DOHH2 (cell line): ENCODE results near the gene CCNB1IP1.
"Not testable (repeated sequence)": the region's sequence is repeated elsewhere in the genome, so short reads cannot be mapped to it uniquely, and the experiment has no call there.

Experiments
- H3F3A ChIP-seq: fragments of 200-600 bp; sonication (generic), shearing (Covaris generic); 2 replicates; pipeline ENCODE4 v1.6.0; 2016; ENCODE audit warnings: antibody characterized with exemption, mild to moderate bottlenecking; ENCODE audit not compliant: control insufficient read depth, insufficient read depth
- H3K27ac ChIP-seq: fragments of 200-600 bp; sonication (generic); 2 replicates; pipeline ENCODE4 v1.5.1; 2014; ENCODE audit warnings: low read depth, mild to moderate bottlenecking, low read length, moderate library complexity
- H3K27me3 ChIP-seq: fragments of 200-600 bp; sonication (generic); 2 replicates; pipeline ENCODE4 v1.6.1; 2014; ENCODE audit warnings: mild to moderate bottlenecking, low read length, mixed read lengths; ENCODE audit not compliant: control insufficient read depth
- H3K36me3 ChIP-seq: fragments of 200-600 bp; sonication (generic); 2 replicates; pipeline ENCODE4 v1.6.1; 2014; ENCODE audit warnings: mild to moderate bottlenecking, low read length, moderate library complexity, mixed read lengths; ENCODE audit not compliant: control insufficient read depth
- H3K4me1 ChIP-seq: fragments of 200-600 bp; sonication (generic); 2 replicates; pipeline ENCODE4 v1.6.1; 2014; ENCODE audit warnings: mild to moderate bottlenecking, low read length, mixed read lengths; ENCODE audit not compliant: control insufficient read depth
- H3K4me2 ChIP-seq: fragments of 200-600 bp; sonication (generic); 2 replicates; pipeline ENCODE4 v1.6.0; 2014; ENCODE audit warnings: mild to moderate bottlenecking, low read length, moderate library complexity
- H3K4me3 ChIP-seq: fragments of 200-600 bp; sonication (generic); 2 replicates; pipeline ENCODE4 v1.5.1; 2014; ENCODE audit warnings: mild to moderate bottlenecking, low read length, mixed read lengths
- H3K79me2 ChIP-seq: fragments of 200-600 bp; sonication (generic); 2 replicates; pipeline ENCODE4 v1.6.1; 2014; ENCODE audit warnings: mild to moderate bottlenecking, low read length, mixed read lengths; ENCODE audit not compliant: control insufficient read depth
- H3K9me2 ChIP-seq: fragments of 200-600 bp; sonication (generic); replicated peaks from 2 replicates; pipeline ENCODE4 v1.6.1; 2014; ENCODE audit warnings: mild to moderate bottlenecking, low read length, mixed read lengths; ENCODE audit not compliant: control insufficient read depth
- H3K9me3 ChIP-seq: fragments of 200-600 bp; sonication (generic); 2 replicates; pipeline ENCODE4 v1.6.1; 2014; ENCODE audit warnings: antibody characterized with exemption, low read length, mixed read lengths; ENCODE audit not compliant: control insufficient read depth, insufficient read depth
- H4K20me1 ChIP-seq: fragments of 200-600 bp; sonication (generic); 2 replicates; pipeline ENCODE4 v1.6.0; 2014; ENCODE audit warnings: low read depth, mild to moderate bottlenecking, antibody characterized with exemption, low read length, moderate library complexity; ENCODE audit not compliant: control insufficient read depth, insufficient read depth
- EZH2phosphoT487 ChIP-seq: fragments of 200-600 bp; sonication (generic); IDR thresholded peaks from 2 replicates; pipeline ENCODE4 v1.6.1; 2017; ENCODE audit warnings: borderline replicate concordance, mild to moderate bottlenecking, antibody characterized with exemption, low read length, moderate library complexity, mixed read lengths
- TF ChIP-seq, protein P1 (sequence below): fragments of 200-600 bp; sonication (generic); IDR thresholded peaks from one replicate; pipeline ENCODE4 v1.5.1; 2014; ENCODE audit warnings: antibody characterized with exemption, mild to moderate bottlenecking, low read depth, low read length; ENCODE audit not compliant: poor library complexity, severe bottlenecking

CCNB1IP1 gene

DNA sequence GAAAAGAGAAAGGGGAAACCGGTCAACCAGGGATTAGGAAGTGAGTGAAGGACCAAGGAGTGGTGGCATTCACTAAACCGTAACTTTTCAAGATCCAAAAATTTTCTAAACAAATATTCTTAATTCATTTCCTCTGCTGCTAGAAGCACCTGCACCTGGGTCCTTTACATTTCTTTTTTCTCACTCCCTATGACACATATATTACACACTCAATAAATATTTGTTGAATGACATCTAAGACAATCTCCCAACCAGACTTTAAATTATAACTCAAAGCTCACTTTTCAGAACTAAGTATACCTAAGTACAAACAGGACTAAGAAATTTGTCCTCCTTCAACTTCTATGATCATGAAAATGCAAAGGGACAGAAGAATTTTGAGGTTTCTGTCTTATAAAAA, 38.4 kb downstream of the CCNB1IP1 start:
- H3K27me3 ChIP-seq = no peaks in the 10 kb centered on the region
- no peak overlapping the region for H3K4me3 ChIP-seq
- no peaks in the 10 kb centered on the region for H4K20me1 ChIP-seq
- peaks cover 12% of the 10 kb centered on the region for H3K4me1 ChIP-seq
- H3K9me2 ChIP-seq = no peaks in the 10 kb centered on the region
- no peaks in the 10 kb centered on the region for H3F3A ChIP-seq
- peaks cover 69% of the 10 kb centered on the region for H3K36me3 ChIP-seq
- H3K9me3 ChIP-seq = no peaks in the 10 kb centered on the region
- H3K27ac ChIP-seq = no peak overlapping the region
- no peak overlapping the region for H3K4me2 ChIP-seq
- no peaks in the 10 kb centered on the region for H3K79me2 ChIP-seq
- TF ChIP-seq EZH2phosphoT487 = no peak
- TF ChIP-seq, protein P1, sequence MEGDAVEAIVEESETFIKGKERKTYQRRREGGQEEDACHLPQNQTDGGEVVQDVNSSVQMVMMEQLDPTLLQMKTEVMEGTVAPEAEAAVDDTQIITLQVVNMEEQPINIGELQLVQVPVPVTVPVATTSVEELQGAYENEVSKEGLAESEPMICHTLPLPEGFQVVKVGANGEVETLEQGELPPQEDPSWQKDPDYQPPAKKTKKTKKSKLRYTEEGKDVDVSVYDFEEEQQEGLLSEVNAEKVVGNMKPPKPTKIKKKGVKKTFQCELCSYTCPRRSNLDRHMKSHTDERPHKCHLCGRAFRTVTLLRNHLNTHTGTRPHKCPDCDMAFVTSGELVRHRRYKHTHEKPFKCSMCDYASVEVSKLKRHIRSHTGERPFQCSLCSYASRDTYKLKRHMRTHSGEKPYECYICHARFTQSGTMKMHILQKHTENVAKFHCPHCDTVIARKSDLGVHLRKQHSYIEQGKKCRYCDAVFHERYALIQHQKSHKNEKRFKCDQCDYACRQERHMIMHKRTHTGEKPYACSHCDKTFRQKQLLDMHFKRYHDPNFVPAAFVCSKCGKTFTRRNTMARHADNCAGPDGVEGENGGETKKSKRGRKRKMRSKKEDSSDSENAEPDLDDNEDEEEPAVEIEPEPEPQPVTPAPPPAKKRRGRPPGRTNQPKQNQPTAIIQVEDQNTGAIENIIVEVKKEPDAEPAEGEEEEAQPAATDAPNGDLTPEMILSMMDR = no peak

DNA sequence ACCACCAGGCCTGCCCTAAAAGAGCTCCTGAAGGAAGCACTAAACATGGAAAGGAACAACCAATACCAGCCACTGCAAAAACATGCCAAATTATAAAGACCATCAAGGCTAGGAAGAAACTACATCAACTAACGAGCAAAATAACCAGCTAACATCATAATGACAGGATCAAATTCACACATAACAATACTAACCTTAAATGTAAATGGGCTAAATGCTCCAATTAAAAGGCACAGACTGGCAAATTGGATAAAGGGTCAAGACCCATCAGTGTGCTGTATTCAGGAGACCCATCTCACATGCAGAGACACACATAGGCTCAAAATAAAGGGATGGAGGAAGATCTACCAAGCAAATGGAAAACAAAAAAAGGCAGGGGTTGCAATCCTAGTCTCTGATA, 51.1 kb downstream of the CCNB1IP1 start:
- not testable (repeated sequence) for H3K36me3 ChIP-seq, H3K27ac ChIP-seq, H3K9me3 ChIP-seq, H3K9me2 ChIP-seq, H3K79me2 ChIP-seq, H3K4me3 ChIP-seq, H3K4me2 ChIP-seq, H3F3A ChIP-seq, H4K20me1 ChIP-seq, H3K27me3 ChIP-seq, H3K4me1 ChIP-seq

DNA sequence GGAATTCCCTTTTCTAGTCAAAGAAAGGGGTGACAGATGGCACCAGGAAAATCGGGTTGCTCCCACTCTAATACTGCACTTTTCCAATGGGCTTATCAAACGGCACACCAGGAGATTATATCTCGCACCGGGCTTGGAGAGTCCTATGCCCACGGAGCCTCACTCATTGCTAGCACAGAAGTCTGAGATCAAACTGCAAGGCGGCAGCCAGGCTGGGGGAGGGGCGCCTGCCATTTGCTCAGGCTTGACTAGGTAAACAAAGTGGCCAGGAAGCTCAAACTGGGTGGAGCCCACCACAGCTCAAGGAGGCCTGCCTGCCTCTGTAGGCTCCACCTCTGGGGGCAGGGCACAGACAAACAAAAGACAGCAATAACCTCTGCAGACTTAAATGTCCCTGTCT, 52.8 kb downstream of the CCNB1IP1 start:
- not testable (repeated sequence) for H3K4me2 ChIP-seq, H3K4me1 ChIP-seq, H3K4me3 ChIP-seq, H3K27ac ChIP-seq, H4K20me1 ChIP-seq, H3K9me2 ChIP-seq, H3K9me3 ChIP-seq, H3K36me3 ChIP-seq, H3K27me3 ChIP-seq, H3K79me2 ChIP-seq, H3F3A ChIP-seq

DNA sequence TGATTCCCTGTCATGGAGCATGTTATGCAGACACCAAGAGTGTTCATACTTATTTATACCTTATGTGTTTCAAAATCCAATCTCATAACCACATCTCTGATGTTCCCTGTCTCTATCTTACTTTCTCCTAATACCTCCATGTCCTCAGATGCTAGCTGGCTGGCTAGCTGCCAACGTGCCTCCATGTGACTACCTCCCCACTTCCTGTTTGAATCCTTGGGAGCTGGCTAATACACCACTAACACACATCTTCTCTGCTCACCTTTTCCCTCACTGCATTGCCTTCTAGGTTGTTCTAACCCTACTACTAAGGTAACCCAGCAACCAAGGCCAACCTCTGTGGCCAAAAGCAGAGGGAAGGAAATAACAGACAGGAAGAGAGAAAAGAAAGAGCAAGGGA, 54.7 kb downstream of the CCNB1IP1 start:
- TF ChIP-seq EZH2phosphoT487 = no peak
- TF ChIP-seq, protein P1 = no peak
- Histone ChIP-seq H3K4me1 (peaks cover 7% of the 10 kb centered on the region), H3K9me3 (peaks cover 6% of the 10 kb centered on the region; the same call in 1 of the 2 replicates), H4K20me1 (no peaks in the 10 kb centered on the region), H3K9me2 (no peaks in the 10 kb centered on the region), H3K79me2 (no peaks in the 10 kb centered on the region), H3K4me2 (no peak overlapping the region), H3F3A (no peaks in the 10 kb centered on the region), H3K4me3 (no peak overlapping the region), H3K27me3 (no peaks in the 10 kb centered on the region), H3K27ac (no peak overlapping the region), H3K36me3 (no peaks in the 10 kb centered on the region)
